Mesodermal cell (in vitro differentiated cells): ENCODE data around the gene NNMT.
"Not testable (repeated sequence)": the region's sequence is repeated elsewhere in the genome, so short reads cannot be mapped to it uniquely, and the experiment has no call there.

Experiments
- H3K27ac ChIP-seq: 2 replicates; pipeline ENCODE4 v1.7.0; 2013; ENCODE audit warnings: mild to moderate bottlenecking, low read depth, low read length, moderate library complexity; ENCODE audit not compliant: severe bottlenecking
- H3K36me3 ChIP-seq: 2 replicates; pipeline ENCODE4 v1.7.1; 2013; ENCODE audit warnings: mild to moderate bottlenecking, low read length, moderate library complexity; ENCODE audit not compliant: control insufficient read depth, insufficient read depth
- H3K4me1 ChIP-seq: one replicate; pipeline ENCODE4 v1.7.1; 2013; ENCODE audit warnings: mild to moderate bottlenecking, low read length; ENCODE audit not compliant: insufficient read depth, control insufficient read depth, poor library complexity, severe bottlenecking
- H3K4me3 ChIP-seq: 2 replicates; pipeline ENCODE4 v1.7.0; 2013; ENCODE audit warnings: low read length, control low read depth, mild to moderate bottlenecking; ENCODE audit not compliant: insufficient read depth, poor library complexity, severe bottlenecking; ENCODE audit errors: extremely low read depth
- H3K9me3 ChIP-seq: 2 replicates; pipeline ENCODE4 v1.7.1; 2013; ENCODE audit warnings: mild to moderate bottlenecking, low read length, moderate library complexity; ENCODE audit not compliant: control insufficient read depth
- WGBS, 2 experiments: methylation state at CpG; one replicate each; pipeline ENCODE4 v1.1.5; 2013; ENCODE audit warnings: missing lambda C conversion rate in 2 of 2; ENCODE audit not compliant: insufficient coverage in 2 of 2; 5-methylcytosine and 5-hydroxymethylcytosine counted together

NNMT gene

GRCh38 chr11:114322934-114323333 lies 26.7 kb downstream of the NNMT start:
- WGBS, 2 experiments: 96 to 100% methylated on average over 1 to 2 of the region's 2 CpGs
- Histone ChIP-seq H3K4me3 (no peak overlapping the region), H3K4me1 (peaks cover 6% of the 10 kb centered on the region), H3K9me3 (peaks cover 5% of the 10 kb centered on the region), H3K36me3 (no peaks in the 10 kb centered on the region), H3K27ac (no peak overlapping the region)

- 93% methylated on average over 2 of the region's 4 CpGs; no CpG with 5 or more reads in 1 of the 2 experiments for WGBS, 2 experiments
- Histone ChIP-seq H3K4me1 (no peaks in the 10 kb centered on the region), H3K27ac (no peak overlapping the region), H3K36me3 (no peaks in the 10 kb centered on the region), H3K4me3 (no peak overlapping the region), H3K9me3 (peaks cover 13% of the 10 kb centered on the region)
Measured at GRCh38 chr11:114326151-114326550, 30.0 kb downstream of the NNMT start.

- peaks cover 15% of the 10 kb centered on the region for H3K9me3 ChIP-seq
- H3K4me1 ChIP-seq: no peaks in the 10 kb centered on the region
- no peaks in the 10 kb centered on the region for H3K36me3 ChIP-seq
- H3K27ac ChIP-seq: no peak overlapping the region
- WGBS, 2 experiments: 93 to 100% methylated on average over 1 to 2 of the region's 2 CpGs
- no peak overlapping the region for H3K4me3 ChIP-seq
Measured at GRCh38 chr11:114326776-114327175, 30.6 kb downstream of the NNMT start.

GRCh38 chr11:114330373-114330772 lies 34.2 kb downstream of the NNMT start:
- 91 to 100% methylated on average over 1 of the region's 1 CpG for WGBS, 2 experiments
- Histone ChIP-seq H3K36me3 (no peaks in the 10 kb centered on the region), H3K4me3 (no peak overlapping the region), H3K9me3 (peaks cover 10% of the 10 kb centered on the region), H3K4me1 (no peaks in the 10 kb centered on the region), H3K27ac (no peak overlapping the region)

GRCh38 chr11:114340311-114341131 lies 44.3 kb downstream of the NNMT start:
- H3K27ac ChIP-seq: no peak overlapping the region
- no peaks in the 10 kb centered on the region for H3K36me3 ChIP-seq
- 43 to 50% methylated on average over 14 to 17 of the region's 18 CpGs for WGBS, 2 experiments
- peaks cover 4% of the 10 kb centered on the region for H3K4me1 ChIP-seq
- H3K4me3 ChIP-seq: no peak overlapping the region
- no peaks in the 10 kb centered on the region for H3K9me3 ChIP-seq

- no CpG with 5 or more reads among the region's 3 CpGs for WGBS, 2 experiments
- H3K9me3 ChIP-seq, H3K4me1 ChIP-seq, H3K4me3 ChIP-seq, H3K36me3 ChIP-seq, H3K27ac ChIP-seq: not testable (repeated sequence)
Measured at GRCh38 chr11:114341667-114342066, 45.5 kb downstream of the NNMT start.

- WGBS, 2 experiments: 100% methylated on average over 1 of the region's 2 CpGs
- Histone ChIP-seq H3K4me3 (no peak overlapping the region), H3K4me1 (peaks cover 4% of the 10 kb centered on the region), H3K27ac (no peak overlapping the region), H3K9me3 (no peaks in the 10 kb centered on the region), H3K36me3 (no peaks in the 10 kb centered on the region)
Measured at GRCh38 chr11:114342476-114342875, 46.3 kb downstream of the NNMT start.

- Histone ChIP-seq H3K4me3 (no peak overlapping the region), H3K27ac (no peak overlapping the region), H3K36me3 (no peaks in the 10 kb centered on the region), H3K4me1 (peaks cover 4% of the 10 kb centered on the region), H3K9me3 (no peaks in the 10 kb centered on the region)
- WGBS, 2 experiments: 88 to 90% methylated on average over 6 of the region's 6 CpGs
Measured at GRCh38 chr11:114343020-114343419, 46.8 kb downstream of the NNMT start.

- Histone ChIP-seq H3K27ac (no peak overlapping the region), H3K4me1 (peaks cover 4% of the 10 kb centered on the region), H3K4me3 (no peak overlapping the region), H3K9me3 (no peaks in the 10 kb centered on the region), H3K36me3 (no peaks in the 10 kb centered on the region)
- WGBS, 2 experiments: 90 to 100% methylated on average over 3 of the region's 4 CpGs
Measured at GRCh38 chr11:114343493-114343892, 47.3 kb downstream of the NNMT start.

- Histone ChIP-seq H3K27ac (no peak overlapping the region), H3K36me3 (no peaks in the 10 kb centered on the region), H3K4me3 (no peak overlapping the region), H3K4me1 (peaks cover 4% of the 10 kb centered on the region), H3K9me3 (no peaks in the 10 kb centered on the region)
- WGBS, 2 experiments: 100% methylated on average over 2 of the region's 4 CpGs; no CpG with 5 or more reads in 1 of the 2 experiments
Measured at GRCh38 chr11:114344494-114344893, 48.3 kb downstream of the NNMT start.

- Histone ChIP-seq H3K27ac (no peak overlapping the region), H3K4me3 (no peak overlapping the region), H3K9me3 (no peaks in the 10 kb centered on the region), H3K4me1 (peaks cover under 1% of the 10 kb centered on the region), H3K36me3 (no peaks in the 10 kb centered on the region)
- WGBS, 2 experiments: 50 to 100% methylated on average over 1 of the region's 3 CpGs
Measured at GRCh38 chr11:114345575-114346222, 49.5 kb downstream of the NNMT start.
